K562 (cell line): ENCODE data around the gene AMPD3. TPM values are rescaled to one million over a fixed set of nuclear protein-coding genes. Genes with fewer than 3 reads are reported as not detected.

Experiments used
- ATAC-seq: fragments of 200-7000 bp; cut with Tn5 transposase; 3 replicates; pipeline ENCODE4 v1.9.1; 2020; ENCODE audit warnings: moderate library complexity
- BruUV-seq: library from RNA; stranded (reverse); fragments of 400-500 nt; replicated peaks from 2 replicates; lab custom pipeline; 2021; lab: Mats Ljungman, UMichigan
- CTCF ChIA-PET: fragments of 300-600 bp; formaldehyde crosslinking; extraction: SDS; loops from one replicate; lab custom pipeline; 2021; ENCODE audit warnings: low intra/inter-chr PET ratio; lab: Yijun Ruan, JAX
- POLR2A ChIA-PET: fragments of 300-600, 350-650 bp; sonication (Branson Sonifier 250); formaldehyde crosslinking; extraction: SDS; loops from one replicate; lab custom pipeline; 2021; ENCODE audit warnings: antibody characterized with exemption, inconsistent platforms; lab: Yijun Ruan, JAX
- DNase-seq, 4 experiments: peaks; one replicate each; pipeline versions ENCODE4 v3.0.0 to v3.0.0-alpha.2; 2011 to 2018; ENCODE audit warnings: low spot score in 3 of 4, mixed read lengths in 3 of 4; ENCODE audit errors: extremely low read depth in 1 of 4
- FAIRE-seq: peaks from 2 replicates; lab custom pipeline; 2011; peaks lifted over from hg19 to GRCh38; lab: Jason Lieb, UNC
- H2AFZ ChIP-seq: 2 replicates; pipeline ENCODE4 v1.6.0; 2011; ENCODE audit warnings: low read depth, low read length, control low read depth, inconsistent platforms
- H3K27ac ChIP-seq: fragments of 200-600 bp; 3 replicates; pipeline ENCODE4 v1.8.0; 2011; ENCODE audit warnings: low read depth, mild to moderate bottlenecking, control low read depth, inconsistent platforms, low read length, moderate library complexity, mixed read lengths; ENCODE audit errors: extremely low read depth
- H3K27me3 ChIP-seq, 2 experiments: fragments of 300-600 bp in 1 of 2; 2 replicates in 1 of 2; 3 replicates in 1 of 2; pipeline versions ENCODE4 v1.6.0 to v1.8.0; 2011; ENCODE audit warnings: inconsistent platforms in 2 of 2, low read length in 2 of 2, mild to moderate bottlenecking in 1 of 2, mixed read lengths in 1 of 2, moderate library complexity in 1 of 2; ENCODE audit not compliant: control insufficient read depth in 2 of 2, insufficient read depth in 2 of 2
- H3K36me3 ChIP-seq: fragments of 300-600 bp; 3 replicates; pipeline ENCODE4 v1.8.0; 2011; ENCODE audit warnings: mild to moderate bottlenecking, low read length, inconsistent platforms; ENCODE audit not compliant: control insufficient read depth, insufficient read depth
- H3K4me1 ChIP-seq, 2 experiments: fragments of 200-600 bp in 1 of 2; replicated peaks in 1 of 2; 2 replicates in 1 of 2; 3 replicates in 1 of 2; pipeline versions ENCODE4 v1.5.1 to v1.8.0; 2011; ENCODE audit warnings: inconsistent platforms in 2 of 2, low read length in 2 of 2, mild to moderate bottlenecking in 1 of 2, mixed read lengths in 1 of 2, moderate library complexity in 1 of 2; ENCODE audit not compliant: control insufficient read depth in 2 of 2, insufficient read depth in 2 of 2
- H3K4me2 ChIP-seq: 2 replicates; pipeline ENCODE4 v1.6.1; 2011; ENCODE audit warnings: low read length, control low read depth, inconsistent platforms, mixed read lengths; ENCODE audit not compliant: insufficient read depth
- H3K4me3 ChIP-seq: fragments of 200-600 bp; sonication (generic), shearing (Covaris generic); 2 replicates; pipeline ENCODE4 v1.5.1; 2016; ENCODE audit warnings: control low read depth, inconsistent platforms
- H3K79me2 ChIP-seq: fragments of 200-600 bp; 3 replicates; pipeline ENCODE4 v1.8.0; 2011; ENCODE audit warnings: low read length, inconsistent platforms; ENCODE audit not compliant: control insufficient read depth, insufficient read depth
- H3K9ac ChIP-seq, 2 experiments: 2 replicates each; pipeline versions ENCODE4 v1.6.0 to v1.6.1; 2011; ENCODE audit warnings: low read depth in 2 of 2, low read length in 2 of 2, control low read depth in 1 of 2, inconsistent platforms in 1 of 2, mild to moderate bottlenecking in 1 of 2, mixed read lengths in 1 of 2; ENCODE audit not compliant: insufficient read depth in 1 of 2
- H3K9me1 ChIP-seq: one replicate; pipeline ENCODE4 v1.6.0; 2011; ENCODE audit warnings: inconsistent platforms, mild to moderate bottlenecking, low read length, moderate library complexity; ENCODE audit not compliant: control insufficient read depth, insufficient read depth
- H3K9me3 ChIP-seq: replicated peaks from 2 replicates; pipeline ENCODE4 v1.5.1; 2011; ENCODE audit warnings: low read depth, low read length, inconsistent platforms; ENCODE audit not compliant: control insufficient read depth, insufficient read depth
- H4K20me1 ChIP-seq: replicated peaks from 2 replicates; pipeline ENCODE4 v1.6.1; 2011; ENCODE audit warnings: low read length, inconsistent platforms, mixed read lengths; ENCODE audit not compliant: control insufficient read depth, insufficient read depth
- BCOR ChIP-seq: fragments of 450-650 bp; IDR thresholded peaks from 2 replicates; pipeline ENCODE4 v1.6.1; 2016
- CTCF ChIP-seq, 3 experiments: IDR thresholded peaks in 2 of 3; conservative IDR thresholded peaks in 1 of 3; 2 replicates each; pipeline ENCODE4 v1.5.1; 2011 to 2012; ENCODE audit warnings: low read length in 3 of 3, mild to moderate bottlenecking in 3 of 3, control low read depth in 2 of 3, improper control_type of control experiment in 1 of 3, inconsistent platforms in 1 of 3, low read depth in 1 of 3, mixed read lengths in 1 of 3, moderate library complexity in 1 of 3; ENCODE audit not compliant: insufficient read depth in 2 of 3
- RAD21 ChIP-seq, 2 experiments: fragments of 250-450 bp in 1 of 2; fragments of 450-650 bp in 1 of 2; sonication (Bioruptor Pico) in 1 of 2; formaldehyde crosslinking in 1 of 2; IDR thresholded peaks in 1 of 2; conservative IDR thresholded peaks in 1 of 2; 2 replicates each; pipeline versions ENCODE4 v1.4.0 to v1.8.0; 2020 to 2022; ENCODE audit warnings: mild to moderate bottlenecking in 2 of 2, moderate library complexity in 1 of 2
- WGBS: fragments of 100-300 bp; shearing (Covaris generic); methylation state at CpG from one replicate; pipeline ENCODE4 v1.1.6; 2016; ENCODE audit warnings: low coverage, mixed read lengths; ENCODE audit not compliant: insufficient coverage; ENCODE audit errors: missing lambda C conversion rate; 5-methylcytosine and 5-hydroxymethylcytosine counted together
- in situ Hi-C: fragments of 300-500 bp; cut with MboI; formaldehyde crosslinking; loops from 4 replicates; pipeline ENCODE4 v1.15.0; 2018; ENCODE audit warnings: inconsistent platforms, mixed read lengths
- intact Hi-C: fragments of 100-400 bp; cut with micrococcal nuclease; formaldehyde crosslinking; loops from 2 replicates; pipeline ENCODE4 v1.14.2; 2022
- polyA plus RNA-seq, 8 experiments: library from polyadenylated mRNA; depleted of rRNA in 4 of 8; stranded (reverse) in 5 of 8; unstranded in 3 of 8; fragments of >200 nt; fragmentation: Nextera tagmentation in 2 of 8; fragmentation: Illumina TruSeq in 1 of 8; extraction: Ambion mirVana in 2 of 8; extraction: Trizol in 1 of 8; gene quantifications; 2 replicates each; pipeline versions ENCODE4 v1.2.1 to v1.2.3, GENCODE V29; 2011 to 2014; ENCODE audit warnings: inconsistent platforms in 1 of 8, missing spikeins in 1 of 8
- total RNA-seq, 7 experiments: library from RNA; depleted of rRNA in 6 of 7; stranded (reverse); fragments of >200 nt in 6 of 7; fragmentation: Illumina TruSeq in 2 of 7; extraction: Trizol in 2 of 7; gene quantifications; 2 replicates each; pipeline versions ENCODE4 v1.2.1 to v1.2.3, GENCODE V29; 2011 to 2021; ENCODE audit warnings: low replicate concordance in 1 of 7
- TF ChIP-seq, protein P1 (sequence below): sonication (generic); formaldehyde crosslinking; IDR thresholded peaks from 2 replicates; pipeline ENCODE4 v1.8.1; 2023; ENCODE audit warnings: mild to moderate bottlenecking, missing genetic modification reagents
- TF ChIP-seq, protein P2 (sequence below): fragments of 200-800 bp; sonication (Bioruptor generic); IDR thresholded peaks from 2 replicates; pipeline ENCODE4 v1.6.1; 2017; ENCODE audit warnings: missing genetic modification characterization, missing compliant biosample characterization
- TF ChIP-seq, protein P3 (sequence below): fragments of 450-650 bp; formaldehyde crosslinking; IDR thresholded peaks from 2 replicates; pipeline ENCODE4 v1.4.0; 2020; ENCODE audit warnings: mild to moderate bottlenecking, moderate library complexity

Gene AMPD3
- total and polyA plus RNA-seq, 9 of the 15 experiments (the other 6 are each of a cell fraction or from before 2014, with no cell fraction given), result 4.4 to 23.6 (median 11.2) TPM

- H3K9me3 ChIP-seq, result no peaks in the 10 kb centered on the region
- whole genome bisulfite sequencing, result 91% methylated on average over 10 of the region's 10 CpGs
- no peaks in the 10 kb centered on the region for H3K27me3 ChIP-seq
- ATAC-seq (no peak), DNase-seq (no peak), FAIRE-seq (no peak)
- no peaks in the 10 kb centered on the region for H3K79me2 ChIP-seq
- no peaks in the 10 kb centered on the region for H3K9me1 ChIP-seq
- no peaks in the 10 kb centered on the region for H4K20me1 ChIP-seq
- no peak overlapping the region for H3K27ac ChIP-seq
- TF ChIP-seq BCOR, result no peak
- TF ChIP-seq, protein P1, sequence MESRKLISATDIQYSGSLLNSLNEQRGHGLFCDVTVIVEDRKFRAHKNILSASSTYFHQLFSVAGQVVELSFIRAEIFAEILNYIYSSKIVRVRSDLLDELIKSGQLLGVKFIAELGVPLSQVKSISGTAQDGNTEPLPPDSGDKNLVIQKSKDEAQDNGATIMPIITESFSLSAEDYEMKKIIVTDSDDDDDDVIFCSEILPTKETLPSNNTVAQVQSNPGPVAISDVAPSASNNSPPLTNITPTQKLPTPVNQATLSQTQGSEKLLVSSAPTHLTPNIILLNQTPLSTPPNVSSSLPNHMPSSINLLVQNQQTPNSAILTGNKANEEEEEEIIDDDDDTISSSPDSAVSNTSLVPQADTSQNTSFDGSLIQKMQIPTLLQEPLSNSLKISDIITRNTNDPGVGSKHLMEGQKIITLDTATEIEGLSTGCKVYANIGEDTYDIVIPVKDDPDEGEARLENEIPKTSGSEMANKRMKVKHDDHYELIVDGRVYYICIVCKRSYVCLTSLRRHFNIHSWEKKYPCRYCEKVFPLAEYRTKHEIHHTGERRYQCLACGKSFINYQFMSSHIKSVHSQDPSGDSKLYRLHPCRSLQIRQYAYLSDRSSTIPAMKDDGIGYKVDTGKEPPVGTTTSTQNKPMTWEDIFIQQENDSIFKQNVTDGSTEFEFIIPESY, result 0 out of 2 replicates have a peak, but pooled peaks have one; percentile 10
- H3K9ac ChIP-seq, result no peak overlapping the region
- ChIA-PET POLR2A (interaction anchor here (0.9 kb wide), 1 partner anchor 26 kb away, joined by 3 read pairs; no protein-coding TSS in a partner anchor), CTCF (no interaction called here)
- H3K4me3 ChIP-seq, result no peak overlapping the region
- in situ Hi-C loops (loop anchor here (25.0 kb wide), 1 partner anchor 226 kb away; no protein-coding TSS in a partner anchor), intact Hi-C loops (no loop called here)
- H2AFZ ChIP-seq, result no peak overlapping the region
- BruUV-seq, result no TSS peak
- H3K36me3 ChIP-seq, result peaks cover 29% of the 10 kb centered on the region; the same call in 2 of the 3 replicates
- no peak overlapping the region for H3K4me2 ChIP-seq
- no peaks in the 10 kb centered on the region for H3K4me1 ChIP-seq
Measured at GRCh38 chr11:10511181-10511621, 56.1 kb downstream of the AMPD3 start.

- no peak for FAIRE-seq
- no peak for ATAC-seq
- intact Hi-C loops, result loop anchor here (2.0 kb wide), 1 partner anchor 141 kb away; no protein-coding TSS in a partner anchor
- TF ChIP-seq CTCF (IDR thresholded peaks at IDR 0.05 in 2 of 3, conservative IDR thresholded peaks at IDR 0.05 in 1 of 3; ENCODE audit: insufficient read depth in 2 of 3, low read depth in 1 of 3, low read length in 3 of 3) (peak in 2 of 3 experiments; percentile 9 to 36; a peak in 2 of 6 replicates), RAD21 (CRISPR knock-in tag; conservative IDR thresholded peaks at IDR 0.05 in 1 of 2, IDR thresholded peaks at IDR 0.05 in 1 of 2) (peak in 1 of 2 experiments; percentile 32; a peak in 3 of 4 replicates)
- TF ChIP-seq, protein P2, sequence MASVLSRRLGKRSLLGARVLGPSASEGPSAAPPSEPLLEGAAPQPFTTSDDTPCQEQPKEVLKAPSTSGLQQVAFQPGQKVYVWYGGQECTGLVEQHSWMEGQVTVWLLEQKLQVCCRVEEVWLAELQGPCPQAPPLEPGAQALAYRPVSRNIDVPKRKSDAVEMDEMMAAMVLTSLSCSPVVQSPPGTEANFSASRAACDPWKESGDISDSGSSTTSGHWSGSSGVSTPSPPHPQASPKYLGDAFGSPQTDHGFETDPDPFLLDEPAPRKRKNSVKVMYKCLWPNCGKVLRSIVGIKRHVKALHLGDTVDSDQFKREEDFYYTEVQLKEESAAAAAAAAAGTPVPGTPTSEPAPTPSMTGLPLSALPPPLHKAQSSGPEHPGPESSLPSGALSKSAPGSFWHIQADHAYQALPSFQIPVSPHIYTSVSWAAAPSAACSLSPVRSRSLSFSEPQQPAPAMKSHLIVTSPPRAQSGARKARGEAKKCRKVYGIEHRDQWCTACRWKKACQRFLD (CRISPR knock-in tag), result no peak
- TF ChIP-seq, protein P3, sequence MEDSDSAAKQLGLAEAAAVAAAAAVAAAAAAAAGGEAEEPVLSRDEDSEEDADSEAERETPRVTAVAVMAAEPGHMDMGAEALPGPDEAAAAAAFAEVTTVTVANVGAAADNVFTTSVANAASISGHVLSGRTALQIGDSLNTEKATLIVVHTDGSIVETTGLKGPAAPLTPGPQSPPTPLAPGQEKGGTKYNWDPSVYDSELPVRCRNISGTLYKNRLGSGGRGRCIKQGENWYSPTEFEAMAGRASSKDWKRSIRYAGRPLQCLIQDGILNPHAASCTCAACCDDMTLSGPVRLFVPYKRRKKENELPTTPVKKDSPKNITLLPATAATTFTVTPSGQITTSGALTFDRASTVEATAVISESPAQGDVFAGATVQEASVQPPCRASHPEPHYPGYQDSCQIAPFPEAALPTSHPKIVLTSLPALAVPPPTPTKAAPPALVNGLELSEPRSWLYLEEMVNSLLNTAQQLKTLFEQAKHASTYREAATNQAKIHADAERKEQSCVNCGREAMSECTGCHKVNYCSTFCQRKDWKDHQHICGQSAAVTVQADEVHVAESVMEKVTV (CRISPR knock-in tag), result no peak
Measured at GRCh38 chr11:10514202-10514601, 59.1 kb downstream of the AMPD3 start.

More at GRCh38 chr11:10514202-10514601, 59.1 kb downstream of the AMPD3 start:
- in situ Hi-C loops, result loop anchor here (25.0 kb wide), 1 partner anchor 223 kb away; no protein-coding TSS in a partner anchor
- H3K36me3 ChIP-seq, result peaks cover 31% of the 10 kb centered on the region; the same call in 2 of the 3 replicates
- no peak for DNase-seq
- no peaks in the 10 kb centered on the region for H3K4me1 ChIP-seq
- 11% methylated on average over 2 of the region's 2 CpGs for WGBS
- no peak overlapping the region for H2AFZ ChIP-seq
- no TSS peak for BruUV-seq
- POLR2A ChIA-PET, result interaction anchor here (1.7 kb wide), 1 partner anchor 8 kb away, joined by 5 read pairs; no protein-coding TSS in a partner anchor
- H3K4me3 ChIP-seq, result no peak overlapping the region
- H3K9ac ChIP-seq, result no peak overlapping the region
- no peak overlapping the region for H3K4me2 ChIP-seq
- H3K79me2 ChIP-seq, result no peaks in the 10 kb centered on the region
- no peaks in the 10 kb centered on the region for H3K9me1 ChIP-seq
- no peaks in the 10 kb centered on the region for H4K20me1 ChIP-seq
- no peaks in the 10 kb centered on the region for H3K27me3 ChIP-seq
- no peak overlapping the region for H3K27ac ChIP-seq
- no peaks in the 10 kb centered on the region for H3K9me3 ChIP-seq
- CTCF ChIA-PET, result interaction anchor here (0.5 to 3.0 kb wide), 5 partner anchors 82 to 429 kb away, joined by 3 to 13 read pairs (median 5); no protein-coding TSS in a partner anchor
